Measurements from ENCODE around the gene FAM107B. TPM values are rescaled to one million over a fixed set of nuclear protein-coding genes. Genes with fewer than 3 reads are reported as not detected.

Gene FAM107B
- total and polyA plus RNA-seq, 10 of the 15 experiments (the other 5 are each of a cell fraction or from before 2014, with no cell fraction given): 22.9 to 162 (median 86.6) TPM

GRCh38 chr10:14588084-14588937 lies 186.4 kb downstream of the FAM107B start:
- peak overlapping the region; percentile 36 for H2AFZ ChIP-seq (ENCODE audit: control insufficient read depth, low read depth, low read length)
- no TSS peak for BruUV-seq (replicated peaks)
- H3K4me3 ChIP-seq: no peak overlapping the region
- ChIA-PET CTCF (interaction anchor here (0.7 to 2.8 kb wide), 7 partner anchors 12 to 292 kb away, joined by 3 to 17 read pairs (median 4); no protein-coding TSS in a partner anchor), RAD21 (ENCODE audit: unreplicated experiment) (interaction anchor here (0.8 to 2.6 kb wide), 11 partner anchors 13 to 249 kb away, joined by 3 to 19 read pairs (median 5); partner anchors contain the start of genes CDNF, HSPA14 and MSANTD7), SMC1A (ENCODE audit: uncharacterized antibody, unreplicated experiment) (interaction anchor here (0.6 to 3.0 kb wide), 22 partner anchors 10 to 347 kb away, joined by 3 to 19 read pairs (median 5); partner anchors contain the start of genes CDNF, HSPA14 and MSANTD7), POLR2A (interaction anchor here (0.7 to 1.7 kb wide), 9 partner anchors 10 to 249 kb away, joined by 3 to 5 read pairs (median 3); no protein-coding TSS in a partner anchor)
- no peaks in the 10 kb centered on the region; the same call in 2 of the 3 replicates for H3K9me3 ChIP-seq (replicated peaks; ENCODE audit: control insufficient read depth, insufficient read depth, low read length)
- peaks cover 56% of the 10 kb centered on the region for H3K4me1 ChIP-seq (ENCODE audit: control insufficient read depth, insufficient read depth, low read length)
- peak; percentile 80 for FAIRE-seq
- peak overlapping the region; percentile 41 for H3K9ac ChIP-seq (ENCODE audit: control insufficient read depth, insufficient read depth, low read length)
- peak overlapping the region; percentile 64 for H3K27ac ChIP-seq (ENCODE audit: control insufficient read depth, insufficient read depth)
- H3K79me2 ChIP-seq (ENCODE audit: control insufficient read depth, insufficient read depth, low read length): peaks cover 63% of the 10 kb centered on the region
- 14% methylated on average over 13 of the region's 13 CpGs for WGBS (ENCODE audit: insufficient coverage, insufficient replicate concordance, low lambda C conversion rate, missing lambda C conversion rate)
- peak overlapping the region; percentile 41 for H3K4me2 ChIP-seq (ENCODE audit: control insufficient read depth, insufficient read depth)
- no peak for DNase-seq (ENCODE audit: low read depth, low spot score)
- H3K36me3 ChIP-seq (ENCODE audit: control insufficient read depth in 2 of 2, insufficient read depth in 2 of 2, low read length in 1 of 2): peaks cover 3 to 13% of the 10 kb centered on the region in 2 experiments; a peak in 3 of 4 replicates
- no peaks in the 10 kb centered on the region for H4K20me1 ChIP-seq (ENCODE audit: control insufficient read depth, insufficient read depth)
- in situ Hi-C loops (cut with MboI): no loop called here
- H3K27me3 ChIP-seq (replicated peaks in 1 of 2; ENCODE audit: control insufficient read depth in 2 of 2, insufficient read depth in 2 of 2, low read length in 1 of 2): no peaks in the 10 kb centered on the region
- peak; percentile 72 for ATAC-seq
- intact Hi-C loops (cut with micrococcal nuclease; ENCODE audit: unreplicated experiment): loop anchor here (5.0 kb wide), 1 partner anchor 59 kb away; no protein-coding TSS in a partner anchor
- no peak for TF ChIP-seq TCF3 (IDR thresholded peaks at IDR 0.05; ENCODE audit: borderline replicate concordance, insufficient read depth, low read depth, low read length)
- no peak for TF ChIP-seq ATF3 (IDR thresholded peaks at IDR 0.05; ENCODE audit: borderline replicate concordance, extremely low read depth, low read depth, low read length)
- TF ChIP-seq NBN (IDR thresholded peaks at IDR 0.05): no peak; the same call in 1 of the 2 replicates
- peak; percentile 91 for TF ChIP-seq MXI1 (IDR thresholded peaks at IDR 0.05; ENCODE audit: low read depth, low read length)
- TF ChIP-seq MEF2B (IDR thresholded peaks at IDR 0.05; ENCODE audit: partially characterized antibody, poor library complexity, severe bottlenecking): peak; percentile 87
- TF ChIP-seq ZNF217 (IDR thresholded peaks at IDR 0.05): no peak
- peak; percentile 87 for TF ChIP-seq EED (IDR thresholded peaks at IDR 0.05; ENCODE audit: low read depth)
- TF ChIP-seq ELK1 (IDR thresholded peaks at IDR 0.05; ENCODE audit: low read depth, low read length): no peak
- TF ChIP-seq IRF5 (IDR thresholded peaks at IDR 0.05; ENCODE audit: borderline replicate concordance): no peak
- TF ChIP-seq JUNB (IDR thresholded peaks at IDR 0.05): peak; percentile 81
- peak; percentile 49; the same call in 1 of the 2 replicates for TF ChIP-seq PKNOX1 (IDR thresholded peaks at IDR 0.05)
- peak; percentile 59; the same call in 1 of the 2 replicates for TF ChIP-seq IRF4 (IDR thresholded peaks at IDR 0.05; ENCODE audit: low read depth, low read length)
- TF ChIP-seq SMAD5 (IDR thresholded peaks at IDR 0.05; ENCODE audit: low read depth): no peak
- 0 out of 2 replicates have a peak, but pooled peaks have one; percentile 32 for TF ChIP-seq ZBED1 (IDR thresholded peaks at IDR 0.05; ENCODE audit: borderline replicate concordance)
- TF ChIP-seq MAX (IDR thresholded peaks at IDR 0.05; ENCODE audit: low read depth, low read length): peak; percentile 93; the same call in 1 of the 2 replicates
- no peak for TF ChIP-seq SUZ12 (IDR thresholded peaks at IDR 0.05; ENCODE audit: unreplicated experiment)
- TF ChIP-seq YY1 (IDR thresholded peaks at IDR 0.05; ENCODE audit: low read depth, low read length): peak; percentile 64
- no peak for TF ChIP-seq PML (IDR thresholded peaks at IDR 0.05; ENCODE audit: low read length)
- TF ChIP-seq NFIC (IDR thresholded peaks at IDR 0.05; ENCODE audit: low read depth, low read length): peak; percentile 75

Measured in GM12878 (cell line).